Endothelial cell of umbilical vein (primary cell): ENCODE measurements around the gene POU2AF1. TPM values are rescaled to one million over a fixed set of nuclear protein-coding genes. Genes with fewer than 3 reads are reported as not detected.

Source experiments
- BruUV-seq: library from RNA; stranded (reverse); fragments of 400-500 nt; replicated peaks from 2 replicates; lab custom pipeline; 2021; lab: Mats Ljungman, UMichigan
- CTCF ChIA-PET: fragments of 300-600, 350-600 bp; sonication (Branson Sonifier 250); formaldehyde crosslinking; loops from one replicate; lab custom pipeline; 2021; ENCODE audit warnings: antibody characterized with exemption, inconsistent platforms; lab: Charles Lee
- POLR2A ChIA-PET: fragments of 300-600, 350-600 bp; sonication (Branson Sonifier 250); formaldehyde crosslinking; loops from one replicate; lab custom pipeline; 2021; ENCODE audit warnings: antibody characterized with exemption, inconsistent platforms; lab: Charles Lee
- DNase-seq: peaks from one replicate; pipeline ENCODE4 v3.0.0-alpha.2; 2011; ENCODE audit warnings: low read depth, low spot score
- FAIRE-seq: peaks from 2 replicates; lab custom pipeline; 2011; peaks lifted over from hg19 to GRCh38; lab: Jason Lieb, UNC
- H2AFZ ChIP-seq: 2 replicates; pipeline ENCODE4 v1.6.0; 2012; ENCODE audit warnings: low read depth, low read length, control low read depth, inconsistent platforms
- H3K27ac ChIP-seq: 2 replicates; pipeline ENCODE4 v1.5.1; 2011; ENCODE audit warnings: low read depth, mild to moderate bottlenecking, control low read depth, low read length, moderate library complexity; ENCODE audit not compliant: insufficient read depth
- H3K27me3 ChIP-seq, 2 experiments: 2 replicates each; pipeline versions ENCODE4 v1.6.0 to v1.6.1; 2011; ENCODE audit warnings: low read length in 2 of 2, mixed read lengths in 1 of 2; ENCODE audit not compliant: control insufficient read depth in 2 of 2, insufficient read depth in 2 of 2
- H3K36me3 ChIP-seq, 2 experiments: 2 replicates in 1 of 2; 3 replicates in 1 of 2; pipeline ENCODE4 v1.5.1; 2011; ENCODE audit warnings: low read length in 2 of 2, mild to moderate bottlenecking in 1 of 2, moderate library complexity in 1 of 2; ENCODE audit not compliant: control insufficient read depth in 2 of 2, insufficient read depth in 2 of 2; ENCODE audit errors: extremely low read depth in 1 of 2
- H3K4me1 ChIP-seq: 3 replicates; pipeline ENCODE4 v1.5.1; 2011; ENCODE audit warnings: mild to moderate bottlenecking, low read length; ENCODE audit not compliant: control insufficient read depth, insufficient read depth; ENCODE audit errors: extremely low read depth
- H3K4me2 ChIP-seq: 2 replicates; pipeline ENCODE4 v1.6.1; 2011; ENCODE audit warnings: low read length, control low read depth, mixed read lengths; ENCODE audit not compliant: insufficient read depth
- H3K4me3 ChIP-seq, 3 experiments: fragments of 200-600 bp in 1 of 3; sonication (generic), shearing (Covaris generic) in 1 of 3; replicated peaks in 1 of 3; 2 replicates each; pipeline ENCODE4 v1.5.1; 2011 to 2016; ENCODE audit warnings: control low read depth in 3 of 3, low read length in 3 of 3, mild to moderate bottlenecking in 2 of 3, inconsistent platforms in 1 of 3, low read depth in 1 of 3, moderate library complexity in 1 of 3; ENCODE audit not compliant: insufficient read depth in 1 of 3
- H3K79me2 ChIP-seq: 2 replicates; pipeline ENCODE4 v1.6.0; 2012; ENCODE audit warnings: low read length, inconsistent platforms; ENCODE audit not compliant: control insufficient read depth, insufficient read depth
- H3K9ac ChIP-seq: replicated peaks from 2 replicates; pipeline ENCODE3; 2011; ENCODE audit warnings: low read length, control low read depth; ENCODE audit not compliant: insufficient read depth; ENCODE audit errors: extremely low read depth
- H3K9me1 ChIP-seq: replicated peaks from 3 replicates; pipeline ENCODE4 v1.6.0; 2011; ENCODE audit warnings: mild to moderate bottlenecking, low read length; ENCODE audit not compliant: control insufficient read depth, insufficient read depth; ENCODE audit errors: extremely low read depth
- H3K9me3 ChIP-seq: replicated peaks from 2 replicates; pipeline ENCODE4 v1.5.1; 2012; ENCODE audit warnings: low read length, inconsistent platforms; ENCODE audit not compliant: control insufficient read depth, insufficient read depth
- H4K20me1 ChIP-seq: replicated peaks from 2 replicates; pipeline ENCODE3; 2011; ENCODE audit warnings: mild to moderate bottlenecking, low read length; ENCODE audit not compliant: control insufficient read depth, insufficient read depth; ENCODE audit errors: extremely low read depth
- EZH2 ChIP-seq: IDR thresholded peaks from 2 replicates; pipeline ENCODE4 v1.6.1; 2012; ENCODE audit warnings: borderline replicate concordance, low read depth, mild to moderate bottlenecking, moderate library complexity, low read length, inconsistent platforms; ENCODE audit not compliant: severe bottlenecking
- FOS ChIP-seq: IDR thresholded peaks from 2 replicates; pipeline ENCODE4 v1.6.1; 2011; ENCODE audit warnings: mild to moderate bottlenecking, low read length, moderate library complexity, borderline replicate concordance; ENCODE audit not compliant: insufficient read depth
- GATA2 ChIP-seq: IDR thresholded peaks from 2 replicates; pipeline ENCODE4 v1.7.0; 2011; ENCODE audit warnings: low read depth, mild to moderate bottlenecking, moderate library complexity, mixed read lengths, low read length; ENCODE audit not compliant: insufficient read length, insufficient read depth
- JUN ChIP-seq: IDR thresholded peaks from 2 replicates; pipeline ENCODE4 v1.6.1; 2011; ENCODE audit warnings: borderline replicate concordance, low read depth; ENCODE audit not compliant: insufficient read length, insufficient read depth
- MAX ChIP-seq: IDR thresholded peaks from 2 replicates; pipeline ENCODE4 v1.6.1; 2011; ENCODE audit not compliant: insufficient read depth, insufficient read length
- MYC ChIP-seq: IDR thresholded peaks from one replicate; pipeline ENCODE4 v1.6.1; 2011; ENCODE audit warnings: mild to moderate bottlenecking, low read depth, low read length
- POLR2A ChIP-seq: IDR thresholded peaks from 2 replicates; pipeline ENCODE4 v1.6.1; 2012; ENCODE audit warnings: low read depth, mild to moderate bottlenecking, control low read depth, low read length
- POLR2AphosphoS5 ChIP-seq: IDR thresholded peaks from 2 replicates; pipeline ENCODE4 v1.6.1; 2012; ENCODE audit warnings: low read depth, mild to moderate bottlenecking, control low read depth, low read length, moderate library complexity; ENCODE audit not compliant: insufficient read depth
- dilution Hi-C: fragments of 300-500 bp; cut with MboI; formaldehyde crosslinking; loops from one replicate; pipeline ENCODE4 v1.15.0; 2019; ENCODE audit warnings: low sequenced_read_pairs; ENCODE audit not compliant: extremely low pct_ligation_motif_present
- intact Hi-C: fragments of 100-400 bp; cut with micrococcal nuclease; formaldehyde crosslinking; loops from one replicate; pipeline ENCODE4 v1.10.0; 2022
- polyA plus RNA-seq, 4 experiments: library from polyadenylated mRNA; depleted of rRNA in 3 of 4; stranded (reverse) in 3 of 4; unstranded in 1 of 4; fragments of >200 nt; gene quantifications; 2 replicates each; pipeline versions ENCODE4 v1.2.1 to v1.2.3, GENCODE V29; 2011 to 2012; ENCODE audit warnings: missing spikeins in 1 of 4
- total RNA-seq: library from RNA; stranded (reverse); gene quantifications from 2 replicates; pipeline ENCODE4 v1.2.3, GENCODE V29; 2021
- TF ChIP-seq, protein P1 (sequence below), 2 donors: IDR thresholded peaks; 1 replicate in 1 of 2; 2 replicates in 1 of 2; pipeline ENCODE4 v1.5.1; 2011; ENCODE audit warnings: low read length in 2 of 2, mild to moderate bottlenecking in 2 of 2, moderate library complexity in 2 of 2, control low read depth in 1 of 2, inconsistent platforms in 1 of 2, low read depth in 1 of 2; ENCODE audit not compliant: insufficient read depth in 1 of 2; ENCODE audit errors: extremely low read depth in 1 of 2

Gene POU2AF1
- total and polyA plus RNA-seq, 2 donors (not counting 3 experiments of a cell fraction or from before 2014, with no cell fraction given), result not detected

- POLR2A ChIA-PET, result no interaction called here
- H3K9me1 ChIP-seq, result no peaks in the 10 kb centered on the region
- no peaks in the 10 kb centered on the region for H3K79me2 ChIP-seq
- H2AFZ ChIP-seq, result no peak overlapping the region
- TF ChIP-seq MYC, result no peak
- TF ChIP-seq, protein P1, sequence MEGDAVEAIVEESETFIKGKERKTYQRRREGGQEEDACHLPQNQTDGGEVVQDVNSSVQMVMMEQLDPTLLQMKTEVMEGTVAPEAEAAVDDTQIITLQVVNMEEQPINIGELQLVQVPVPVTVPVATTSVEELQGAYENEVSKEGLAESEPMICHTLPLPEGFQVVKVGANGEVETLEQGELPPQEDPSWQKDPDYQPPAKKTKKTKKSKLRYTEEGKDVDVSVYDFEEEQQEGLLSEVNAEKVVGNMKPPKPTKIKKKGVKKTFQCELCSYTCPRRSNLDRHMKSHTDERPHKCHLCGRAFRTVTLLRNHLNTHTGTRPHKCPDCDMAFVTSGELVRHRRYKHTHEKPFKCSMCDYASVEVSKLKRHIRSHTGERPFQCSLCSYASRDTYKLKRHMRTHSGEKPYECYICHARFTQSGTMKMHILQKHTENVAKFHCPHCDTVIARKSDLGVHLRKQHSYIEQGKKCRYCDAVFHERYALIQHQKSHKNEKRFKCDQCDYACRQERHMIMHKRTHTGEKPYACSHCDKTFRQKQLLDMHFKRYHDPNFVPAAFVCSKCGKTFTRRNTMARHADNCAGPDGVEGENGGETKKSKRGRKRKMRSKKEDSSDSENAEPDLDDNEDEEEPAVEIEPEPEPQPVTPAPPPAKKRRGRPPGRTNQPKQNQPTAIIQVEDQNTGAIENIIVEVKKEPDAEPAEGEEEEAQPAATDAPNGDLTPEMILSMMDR (IDR thresholded peaks at IDR 0.05; ENCODE audit: extremely low read depth in 1 of 2, insufficient read depth in 1 of 2, low read depth in 1 of 2, low read length in 2 of 2), result no peak
- FAIRE-seq (no peak), DNase-seq (no peak)
- no peaks in the 10 kb centered on the region for H3K36me3 ChIP-seq
- H3K4me3 ChIP-seq, result no peak overlapping the region
- H3K4me2 ChIP-seq, result no peak overlapping the region
- no peaks in the 10 kb centered on the region for H3K9me3 ChIP-seq
- intact Hi-C loops (no loop called here), dilution Hi-C loops (no loop called here)
- BruUV-seq, result no TSS peak
- no peaks in the 10 kb centered on the region for H3K27me3 ChIP-seq
- no peak overlapping the region for H3K27ac ChIP-seq
- no peaks in the 10 kb centered on the region for H4K20me1 ChIP-seq
- H3K4me1 ChIP-seq, result no peaks in the 10 kb centered on the region
- H3K9ac ChIP-seq, result no peak overlapping the region
- CTCF ChIA-PET, result interaction anchor here (1.3 kb wide), 1 partner anchor 14 kb away, joined by 3 read pairs; no protein-coding TSS in a partner anchor
Observed at GRCh38 chr11:111370270-111370901, 8.7 kb downstream of the POU2AF1 start.

GRCh38 chr11:111368285-111368560 is 10.9 kb downstream of the POU2AF1 start:
- Histone ChIP-seq H2AFZ (no peak overlapping the region), H3K9me3 (no peaks in the 10 kb centered on the region), H3K79me2 (no peaks in the 10 kb centered on the region), H3K27ac (no peak overlapping the region), H3K4me1 (no peaks in the 10 kb centered on the region), H3K36me3 (no peaks in the 10 kb centered on the region), H3K4me3 (no peak overlapping the region), H3K9ac (no peak overlapping the region), H3K27me3 (no peaks in the 10 kb centered on the region), H3K4me2 (no peak overlapping the region), H4K20me1 (no peaks in the 10 kb centered on the region), H3K9me1 (no peaks in the 10 kb centered on the region)
- no TSS peak for BruUV-seq
- ChIA-PET POLR2A (no interaction called here), CTCF (no interaction called here)
- intact Hi-C loops, result no loop called here
- TF ChIP-seq MAX, result no peak
- TF ChIP-seq GATA2, result no peak
- no peak for TF ChIP-seq JUN
- TF ChIP-seq POLR2A, result no peak
- no peak for TF ChIP-seq EZH2
- TF ChIP-seq, protein P1 (IDR thresholded peaks at IDR 0.05; ENCODE audit: extremely low read depth in 1 of 2, insufficient read depth in 1 of 2, low read depth in 1 of 2, low read length in 2 of 2), result no peak
- TF ChIP-seq FOS, result no peak
- TF ChIP-seq POLR2AphosphoS5, result no peak
- no peak for TF ChIP-seq MYC
- FAIRE-seq (no peak), DNase-seq (no peak)
- dilution Hi-C loops, result no loop called here
